GM12878 (cell line): Measurements from ENCODE around the gene ZPR1. TPM values are rescaled to one million over a fixed set of nuclear protein-coding genes. Genes with fewer than 3 reads are reported as not detected.
"Not testable (repeated sequence)": the region's sequence is repeated elsewhere in the genome, so short reads cannot be mapped to it uniquely, and the experiment has no call there.

Experiments
- ATAC-seq: fragments of 200-7000 bp; cut with Tn5 transposase; 3 replicates; pipeline ENCODE4 v1.9.1; 2020; ENCODE audit warnings: mild to moderate bottlenecking, moderate library complexity
- BruUV-seq: library from RNA; stranded (reverse); fragments of 400-500 nt; replicated peaks from 2 replicates; lab custom pipeline; 2021; lab: Mats Ljungman, UMichigan
- CTCF ChIA-PET: fragments of 300-600 bp; sonication (Branson Sonifier 250); formaldehyde crosslinking; extraction: SDS; loops from one replicate; lab custom pipeline; 2021; ENCODE audit warnings: inconsistent platforms; lab: Yijun Ruan, JAX
- POLR2A ChIA-PET: fragments of 350-600 bp; formaldehyde crosslinking; extraction: SDS; loops from one replicate; lab custom pipeline; 2021; ENCODE audit warnings: inconsistent platforms; lab: Charles Lee
- RAD21 ChIA-PET: fragments of 300-600 bp; sonication (Branson Sonifier 250); formaldehyde crosslinking; loops from one replicate; lab custom pipeline; 2023; ENCODE audit warnings: antibody characterized with exemption; ENCODE audit not compliant: unreplicated experiment; lab: Charles Lee
- SMC1A ChIA-PET: fragments of 300-600 bp; sonication (Branson Sonifier 250); formaldehyde crosslinking; loops from one replicate; lab custom pipeline; 2023; ENCODE audit not compliant: unreplicated experiment, uncharacterized antibody; lab: Charles Lee
- DNase-seq: peaks from one replicate; pipeline ENCODE4 v3.0.0-alpha.2; 2011; ENCODE audit warnings: low read depth, low spot score
- FAIRE-seq: peaks from 3 replicates; lab custom pipeline; 2011; peaks lifted over from hg19 to GRCh38; lab: Jason Lieb, UNC
- H2AFZ ChIP-seq: 2 replicates; pipeline ENCODE4 v1.6.0; 2011; ENCODE audit warnings: low read depth, low read length, control low read depth; ENCODE audit not compliant: control insufficient read depth
- H3K27ac ChIP-seq: 2 replicates; pipeline ENCODE4 v1.5.1; 2011; ENCODE audit warnings: control low read depth; ENCODE audit not compliant: control insufficient read depth, insufficient read depth
- H3K27me3 ChIP-seq, 2 experiments: replicated peaks in 1 of 2; 2 replicates each; pipeline versions ENCODE4 v1.6.0 to v1.6.1; 2011; ENCODE audit warnings: low read length in 1 of 2; ENCODE audit not compliant: control insufficient read depth in 2 of 2, insufficient read depth in 2 of 2
- H3K36me3 ChIP-seq, 2 experiments: 2 replicates each; pipeline ENCODE4 v1.5.1; 2011; ENCODE audit warnings: low read length in 1 of 2; ENCODE audit not compliant: control insufficient read depth in 2 of 2, insufficient read depth in 2 of 2
- H3K4me1 ChIP-seq: 2 replicates; pipeline ENCODE4 v1.6.1; 2011; ENCODE audit warnings: mild to moderate bottlenecking, low read length, moderate library complexity, mixed read lengths; ENCODE audit not compliant: control insufficient read depth, insufficient read depth
- H3K4me2 ChIP-seq: 2 replicates; pipeline ENCODE4 v1.6.0; 2011; ENCODE audit warnings: control low read depth; ENCODE audit not compliant: control insufficient read depth, insufficient read depth
- H3K4me3 ChIP-seq: fragments of 200-600 bp; sonication (generic); 2 replicates; pipeline ENCODE4 v1.5.1; 2016
- H3K79me2 ChIP-seq: 2 replicates; pipeline ENCODE4 v1.6.0; 2011; ENCODE audit warnings: low read length; ENCODE audit not compliant: control insufficient read depth, insufficient read depth
- H3K9ac ChIP-seq: 2 replicates; pipeline ENCODE4 v1.8.0; 2011; ENCODE audit warnings: low read length, control low read depth, mixed read lengths; ENCODE audit not compliant: control insufficient read depth, insufficient read depth
- H3K9me3 ChIP-seq: replicated peaks from 3 replicates; pipeline ENCODE4 v1.5.1; 2011; ENCODE audit warnings: mild to moderate bottlenecking, low read length; ENCODE audit not compliant: control insufficient read depth, insufficient read depth
- H4K20me1 ChIP-seq: 2 replicates; pipeline ENCODE4 v1.6.0; 2011; ENCODE audit not compliant: control insufficient read depth, insufficient read depth
- CHD1 ChIP-seq: IDR thresholded peaks from 2 replicates; pipeline ENCODE4 v1.6.1; 2012; ENCODE audit warnings: low read depth, low read length, improper control_type of control experiment
- EGR1 ChIP-seq, 2 experiments: IDR thresholded peaks; 1 replicate in 1 of 2; 2 replicates in 1 of 2; pipeline ENCODE4 v1.6.1; 2011 to 2012; ENCODE audit warnings: low read depth in 2 of 2, low read length in 2 of 2, borderline replicate concordance in 1 of 2, mild to moderate bottlenecking in 1 of 2, moderate library complexity in 1 of 2
- EZH2 ChIP-seq: IDR thresholded peaks from 2 replicates; pipeline ENCODE4 v1.6.1; 2012; ENCODE audit warnings: low read depth, mild to moderate bottlenecking, control low read depth, inconsistent platforms, low read length, borderline replicate concordance; ENCODE audit not compliant: control insufficient read depth
- SMC3 ChIP-seq: IDR thresholded peaks from 2 replicates; pipeline ENCODE4 v1.6.1; 2011; ENCODE audit warnings: low read length, improper control_type of control experiment, borderline replicate concordance
- SUZ12 ChIP-seq: fragments of 200-600 bp; sonication (generic); IDR thresholded peaks from one replicate; pipeline ENCODE4 v1.6.1; 2018; ENCODE audit warnings: antibody characterized with exemption, mild to moderate bottlenecking; ENCODE audit not compliant: unreplicated experiment
- TARDBP ChIP-seq: IDR thresholded peaks from 2 replicates; pipeline ENCODE4 v1.6.1; 2016; ENCODE audit warnings: borderline replicate concordance
- WGBS: methylation state at CpG from one replicate; pipeline ENCODE4 v1.1.6; 2016; ENCODE audit warnings: low lambda C conversion rate; ENCODE audit not compliant: insufficient replicate concordance, insufficient coverage; ENCODE audit errors: missing lambda C conversion rate; 5-methylcytosine and 5-hydroxymethylcytosine counted together
- in situ Hi-C: fragments of 300-500 bp; cut with MboI; formaldehyde crosslinking; loops from 9 replicates; pipeline ENCODE4 v1.14.3; 2018; ENCODE audit warnings: mixed read lengths
- intact Hi-C: fragments of 100-400 bp; cut with micrococcal nuclease; formaldehyde crosslinking; loops from one replicate; pipeline ENCODE4 v1.14.2; 2022; ENCODE audit not compliant: unreplicated experiment
- polyA plus RNA-seq, 11 experiments: library from polyadenylated mRNA; depleted of rRNA in 4 of 11; unstranded in 6 of 11; stranded (reverse) in 5 of 11; fragments of >200 nt; fragmentation: Nextera tagmentation in 4 of 11; fragmentation: Illumina TruSeq in 1 of 11; extraction: Ambion mirVana in 4 of 11; extraction: Trizol in 1 of 11; gene quantifications; 1 replicate in 1 of 11; 2 replicates in 10 of 11; pipeline versions ENCODE4 v1.2.1 to v1.2.3, GENCODE V29; 2011 to 2016; ENCODE audit warnings: inconsistent platforms in 2 of 11, missing spikeins in 2 of 11, low read depth in 1 of 11
- total RNA-seq, 4 experiments: library from RNA; depleted of rRNA in 3 of 4; stranded (reverse); fragments of >200 nt in 3 of 4; fragmentation: Illumina TruSeq in 1 of 4; extraction: Trizol in 1 of 4; gene quantifications; 2 replicates each; pipeline versions ENCODE4 v1.2.1 to v1.2.3, GENCODE V29; 2013 to 2021

ZPR1 gene
- total and polyA plus RNA-seq, 10 of the 15 experiments (the other 5 are each of a cell fraction or from before 2014, with no cell fraction given), result 9.3 to 89.7 (median 54.7) TPM

- no peak for FAIRE-seq
- in situ Hi-C loops, result no loop called here
- H3K9ac ChIP-seq, result no peak overlapping the region
Measured at GRCh38 chr11:116804001-116804400, 16.2 kb upstream of the ZPR1 start.

GRCh38 chr11:116801662-116802061 is 13.8 kb upstream of the ZPR1 start:
- BruUV-seq, FAIRE-seq: not testable (repeated sequence)
- CTCF ChIA-PET, result interaction anchor here (1.0 to 2.5 kb wide), 2 partner anchors 11 to 425 kb away, joined by 3 to 10 read pairs; partner anchors contain the start of gene APOA5

More at GRCh38 chr11:116804001-116804400, 16.2 kb upstream of the ZPR1 start:
- no peak overlapping the region for H2AFZ ChIP-seq
- H3K4me3 ChIP-seq, result no peak overlapping the region
- no peak overlapping the region for H3K27ac ChIP-seq
- DNase-seq, result no peak
- no peaks in the 10 kb centered on the region; a peak in 2 of 4 replicates for H3K27me3 ChIP-seq
- POLR2A ChIA-PET, result no interaction called here
- TF ChIP-seq EGR1 (IDR thresholded peaks at IDR 0.05; ENCODE audit: borderline replicate concordance in 1 of 2, low read depth in 2 of 2, low read length in 2 of 2) (no peak), SMC3 (no peak), CHD1 (no peak), EZH2 (no peak), SUZ12 (no peak), TARDBP (no peak)
- no peaks in the 10 kb centered on the region for H3K4me1 ChIP-seq
- H3K4me2 ChIP-seq, result no peak overlapping the region
- no peaks in the 10 kb centered on the region for H3K36me3 ChIP-seq
- no peaks in the 10 kb centered on the region for H3K9me3 ChIP-seq
- CTCF ChIA-PET, result interaction anchor here (1.7 kb wide), 1 partner anchor 32 kb away, joined by 4 read pairs; no protein-coding TSS in a partner anchor
- intact Hi-C loops, result no loop called here
- SMC1A ChIA-PET, result interaction anchor here (1.0 kb wide), 1 partner anchor 32 kb away, joined by 3 read pairs; no protein-coding TSS in a partner anchor
- ATAC-seq, result no peak
- H4K20me1 ChIP-seq, result no peaks in the 10 kb centered on the region
- RAD21 ChIA-PET, result no interaction called here
- no TSS peak for BruUV-seq
- WGBS, result 2% methylated on average over 3 of the region's 3 CpGs
- H3K79me2 ChIP-seq, result no peaks in the 10 kb centered on the region

More at GRCh38 chr11:116801662-116802061, 13.8 kb upstream of the ZPR1 start:
- H3K36me3 ChIP-seq, DNase-seq, H3K79me2 ChIP-seq, H3K4me1 ChIP-seq, POLR2A ChIA-PET, H3K4me3 ChIP-seq, H3K4me2 ChIP-seq, ATAC-seq, in situ Hi-C loops, H2AFZ ChIP-seq, H3K9ac ChIP-seq, H3K27me3 ChIP-seq, H4K20me1 ChIP-seq, H3K27ac ChIP-seq, SMC1A ChIA-PET, H3K9me3 ChIP-seq, intact Hi-C loops, RAD21 ChIA-PET: not testable (repeated sequence)
